Cardiac muscle cell (in vitro differentiated cells and primary cell): ENCODE data around the gene TYMS. TPM values are rescaled to one million over a fixed set of nuclear protein-coding genes. Genes with fewer than 3 reads are reported as not detected.
"Not testable (repeated sequence)": the region's sequence is repeated elsewhere in the genome, so short reads cannot be mapped to it uniquely, and the experiment has no call there.

Source experiments
- DNase-seq, 2 donors: peaks; one replicate each; pipeline versions ENCODE4 v3.0.0 to v3.0.0-alpha.2; 2010 to 2017; ENCODE audit warnings: low read depth in 1 of 2, low spot score in 1 of 2
- H3K27ac ChIP-seq: fragments of 200-600 bp; sonication (generic); 2 replicates; pipeline ENCODE4 v1.5.1; 2016
- H3K27me3 ChIP-seq: fragments of 200-600 bp; sonication (generic); 2 replicates; pipeline ENCODE4 v1.6.0; 2016; ENCODE audit warnings: control low read depth
- H3K36me3 ChIP-seq: fragments of 200-600 bp; sonication (generic); 2 replicates; pipeline ENCODE4 v1.5.1; 2016; ENCODE audit warnings: control low read depth
- H3K4me1 ChIP-seq: fragments of 200-600 bp; sonication (generic); 2 replicates; pipeline ENCODE4 v1.8.1; 2017; ENCODE audit warnings: low read depth, mild to moderate bottlenecking, mixed run types
- H3K4me3 ChIP-seq: fragments of 200-600 bp; sonication (generic); 2 replicates; pipeline ENCODE4 v1.5.1; 2016; ENCODE audit warnings: mild to moderate bottlenecking
- H3K9me3 ChIP-seq: fragments of 200-600 bp; sonication (generic); 2 replicates; pipeline ENCODE4 v1.5.1; 2017; ENCODE audit warnings: low read depth, mild to moderate bottlenecking, control low read depth
- polyA plus RNA-seq: library from polyadenylated mRNA; unstranded; fragments of >200 nt; fragmentation: Nextera tagmentation; extraction: Ambion mirVana; gene quantifications from 2 replicates; pipeline ENCODE4 v1.2.1, GENCODE V29; 2016
- total RNA-seq: library from RNA; depleted of rRNA; stranded (reverse); fragments of >200 nt; gene quantifications from 2 replicates; pipeline ENCODE4 v1.2.3, GENCODE V29; 2016
- TF ChIP-seq, protein P1 (sequence below): IDR thresholded peaks from 2 replicates; pipeline ENCODE4 v1.5.1; 2012; ENCODE audit warnings: low read depth, mild to moderate bottlenecking, low read length

The TYMS gene
- total and polyA plus RNA-seq, 2 experiments from 2014 or later: 86.5 to 177 TPM

GRCh38 chr18:677951-678381 lies 20.5 kb downstream of the TYMS start:
- H3K4me1 ChIP-seq: no peaks in the 10 kb centered on the region
- no peak for DNase-seq
- H3K9me3 ChIP-seq: no peaks in the 10 kb centered on the region
- no peaks in the 10 kb centered on the region for H3K27me3 ChIP-seq
- no peak overlapping the region for H3K27ac ChIP-seq
- no peak overlapping the region for H3K4me3 ChIP-seq
- peaks cover 8% of the 10 kb centered on the region for H3K36me3 ChIP-seq
- TF ChIP-seq, protein P1, sequence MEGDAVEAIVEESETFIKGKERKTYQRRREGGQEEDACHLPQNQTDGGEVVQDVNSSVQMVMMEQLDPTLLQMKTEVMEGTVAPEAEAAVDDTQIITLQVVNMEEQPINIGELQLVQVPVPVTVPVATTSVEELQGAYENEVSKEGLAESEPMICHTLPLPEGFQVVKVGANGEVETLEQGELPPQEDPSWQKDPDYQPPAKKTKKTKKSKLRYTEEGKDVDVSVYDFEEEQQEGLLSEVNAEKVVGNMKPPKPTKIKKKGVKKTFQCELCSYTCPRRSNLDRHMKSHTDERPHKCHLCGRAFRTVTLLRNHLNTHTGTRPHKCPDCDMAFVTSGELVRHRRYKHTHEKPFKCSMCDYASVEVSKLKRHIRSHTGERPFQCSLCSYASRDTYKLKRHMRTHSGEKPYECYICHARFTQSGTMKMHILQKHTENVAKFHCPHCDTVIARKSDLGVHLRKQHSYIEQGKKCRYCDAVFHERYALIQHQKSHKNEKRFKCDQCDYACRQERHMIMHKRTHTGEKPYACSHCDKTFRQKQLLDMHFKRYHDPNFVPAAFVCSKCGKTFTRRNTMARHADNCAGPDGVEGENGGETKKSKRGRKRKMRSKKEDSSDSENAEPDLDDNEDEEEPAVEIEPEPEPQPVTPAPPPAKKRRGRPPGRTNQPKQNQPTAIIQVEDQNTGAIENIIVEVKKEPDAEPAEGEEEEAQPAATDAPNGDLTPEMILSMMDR: no peak

DNA sequence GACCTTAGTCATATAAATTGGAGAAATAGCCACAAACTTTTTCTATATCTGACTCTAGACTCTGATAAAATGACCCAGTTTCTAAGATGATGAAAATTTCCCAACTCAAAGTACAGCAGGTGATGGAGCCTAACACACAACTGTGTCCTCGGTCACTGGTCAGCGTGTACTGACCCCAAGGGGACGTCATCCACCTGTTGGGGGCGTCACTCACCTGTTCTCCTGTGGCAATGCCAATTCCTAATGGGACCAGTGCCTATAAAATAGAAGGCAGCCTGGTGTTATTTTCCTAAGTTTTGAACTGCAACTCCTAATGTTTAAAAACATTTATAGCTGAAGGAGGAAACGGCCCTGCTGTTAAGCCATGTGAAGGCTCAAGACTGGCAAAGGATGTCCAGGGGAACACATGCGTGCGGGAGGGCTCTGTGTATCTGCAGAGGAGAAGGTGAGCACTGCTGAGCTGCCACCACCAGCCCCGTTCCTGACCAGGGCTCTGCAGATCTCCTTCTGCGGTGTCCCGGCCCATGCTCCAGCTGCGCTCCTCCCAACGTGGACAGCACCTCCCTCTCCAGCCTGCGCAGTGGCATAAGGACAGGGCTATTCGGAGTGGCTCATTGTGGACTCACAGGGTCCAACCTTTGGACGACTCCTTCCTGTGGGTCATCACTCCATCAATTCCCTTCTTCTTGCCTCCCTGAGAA lies 21.2 kb downstream of the TYMS start:
- H3K4me1 ChIP-seq: no peaks in the 10 kb centered on the region
- no peak overlapping the region for H3K27ac ChIP-seq
- no peak for DNase-seq
- H3K4me3 ChIP-seq: no peak overlapping the region
- H3K36me3 ChIP-seq: peaks cover 6% of the 10 kb centered on the region
- TF ChIP-seq, protein P1: no peak
- no peaks in the 10 kb centered on the region for H3K9me3 ChIP-seq
- no peaks in the 10 kb centered on the region for H3K27me3 ChIP-seq

DNA sequence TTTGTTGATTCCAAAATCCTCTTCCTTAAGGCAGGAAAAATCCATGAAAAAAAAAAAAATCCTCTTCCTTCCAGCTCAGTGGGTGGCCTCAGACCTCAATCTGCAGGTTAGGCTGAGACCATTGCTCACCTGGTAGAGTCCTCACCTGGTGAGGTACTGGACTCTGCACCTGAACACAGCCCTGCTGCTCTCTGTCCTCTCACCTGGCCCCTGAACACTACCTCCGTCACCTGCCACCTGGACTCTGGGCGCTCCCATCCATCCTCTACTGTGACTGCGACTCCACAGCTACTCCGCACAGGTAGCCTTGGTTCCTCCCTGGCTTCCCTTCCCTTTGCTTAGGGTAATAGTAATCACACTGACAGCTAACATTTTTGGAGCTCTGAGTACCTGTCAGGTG lies 22.1 kb downstream of the TYMS start:
- Histone ChIP-seq H3K27me3 (no peaks in the 10 kb centered on the region), H3K36me3 (peaks cover 6% of the 10 kb centered on the region), H3K4me3 (no peak overlapping the region), H3K4me1 (no peaks in the 10 kb centered on the region), H3K27ac (no peak overlapping the region), H3K9me3 (no peaks in the 10 kb centered on the region)
- no peak for DNase-seq
- TF ChIP-seq, protein P1: no peak

GRCh38 chr18:680392-680791 lies 22.9 kb downstream of the TYMS start:
- Histone ChIP-seq H3K36me3 (peaks cover 3% of the 10 kb centered on the region), H3K4me3 (no peak overlapping the region), H3K9me3 (no peaks in the 10 kb centered on the region), H3K4me1 (no peaks in the 10 kb centered on the region), H3K27ac (no peak overlapping the region), H3K27me3 (no peaks in the 10 kb centered on the region)
- no peak for DNase-seq
- TF ChIP-seq, protein P1: no peak

DNA sequence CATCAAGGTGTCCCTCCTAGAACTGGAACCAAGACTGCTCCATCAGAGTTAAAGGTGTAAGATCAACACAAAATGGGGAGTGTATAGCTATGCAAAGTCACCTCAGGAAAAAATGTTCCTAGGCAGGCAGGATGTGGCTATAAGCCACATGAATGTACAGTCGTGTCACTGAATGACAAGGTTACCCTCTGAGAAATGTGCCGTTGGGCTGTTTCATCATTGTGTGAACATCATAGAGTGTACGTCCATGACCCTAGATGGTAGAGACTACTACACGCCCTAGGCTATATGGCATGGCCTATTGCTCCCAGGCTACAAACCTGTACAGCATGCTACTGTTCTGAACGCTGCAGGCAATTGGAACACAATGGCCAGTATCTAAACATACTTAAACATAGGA lies 24.5 kb downstream of the TYMS start:
- H3K27me3 ChIP-seq: no peaks in the 10 kb centered on the region
- peaks cover 3% of the 10 kb centered on the region for H3K36me3 ChIP-seq
- no peak overlapping the region for H3K4me3 ChIP-seq
- no peak overlapping the region for H3K27ac ChIP-seq
- TF ChIP-seq, protein P1: no peak
- no peak for DNase-seq
- peaks cover 11% of the 10 kb centered on the region for H3K4me1 ChIP-seq
- no peaks in the 10 kb centered on the region for H3K9me3 ChIP-seq

GRCh38 chr18:682416-682815 lies 25.0 kb downstream of the TYMS start:
- not testable (repeated sequence) for DNase-seq, H3K36me3 ChIP-seq, H3K4me3 ChIP-seq, H3K27me3 ChIP-seq, H3K9me3 ChIP-seq, H3K27ac ChIP-seq
- peaks cover 11% of the 10 kb centered on the region for H3K4me1 ChIP-seq
